Lung (tissue), 12 donors: ENCODE results near the gene INAFM2. TPM values are rescaled to one million over a fixed set of nuclear protein-coding genes. Genes with fewer than 3 reads are reported as not detected.

ENCODE experiments used
- ATAC-seq: fragments of 200-7000 bp; cut with Tn5 transposase; one replicate; pipeline ENCODE4 v1.9.1; 2020; ENCODE audit warnings: moderate number of reproducible peaks; ENCODE audit not compliant: insufficient read depth, low FRiP score
- DNase-seq, 3 donors: peaks; one replicate each; pipeline ENCODE4 v3.0.0-alpha.2; 2013 to 2017
- H3K27ac ChIP-seq, 2 donors: one replicate each; pipeline ENCODE4 v1.5.1; 2013; ENCODE audit warnings: mild to moderate bottlenecking in 2 of 2, moderate library complexity in 2 of 2, control low read depth in 1 of 2, inconsistent platforms in 1 of 2, low read depth in 1 of 2, low read length in 1 of 2
- H3K27me3 ChIP-seq, 3 donors: one replicate each; pipeline ENCODE4 v1.5.1; 2013; ENCODE audit warnings: low read length in 2 of 3; ENCODE audit not compliant: control insufficient read depth in 3 of 3, insufficient read depth in 3 of 3
- H3K36me3 ChIP-seq, 4 donors: one replicate each; pipeline ENCODE4 v1.5.1; 2013; ENCODE audit warnings: low read length in 4 of 4, mild to moderate bottlenecking in 1 of 4, moderate library complexity in 1 of 4; ENCODE audit not compliant: control insufficient read depth in 4 of 4, insufficient read depth in 4 of 4
- H3K4me1 ChIP-seq, 5 donors: one replicate each; pipeline ENCODE4 v1.5.1; 2013; ENCODE audit warnings: low read length in 5 of 5, mild to moderate bottlenecking in 2 of 5, moderate library complexity in 1 of 5; ENCODE audit not compliant: control insufficient read depth in 5 of 5, insufficient read depth in 5 of 5
- H3K4me3 ChIP-seq: one replicate; pipeline ENCODE4 v1.5.1; 2013; ENCODE audit warnings: mild to moderate bottlenecking, control low read depth, moderate library complexity
- H3K9ac ChIP-seq, 2 donors: one replicate each; pipeline ENCODE4 v1.5.1; 2013; ENCODE audit warnings: low read length in 2 of 2, control low read depth in 1 of 2; ENCODE audit not compliant: insufficient read depth in 1 of 2
- H3K9me3 ChIP-seq, 4 donors: one replicate each; pipeline ENCODE4 v1.5.1; 2013; ENCODE audit warnings: low read length in 3 of 4, mild to moderate bottlenecking in 1 of 4, moderate library complexity in 1 of 4; ENCODE audit not compliant: control insufficient read depth in 4 of 4, insufficient read depth in 3 of 4
- WGBS, 2 donors: extraction: QIAGEN DNeasy Blood & Tissue Kit; methylation state at CpG; one replicate each; pipeline ENCODE4 v1.1.7; 2013; 5-methylcytosine and 5-hydroxymethylcytosine counted together
- polyA plus RNA-seq, 2 donors: library from polyadenylated mRNA; stranded (reverse); fragments of 200-250 nt; gene quantifications; one replicate each; pipeline ENCODE4 v1.2.1, GENCODE V29; 2013
- total RNA-seq, 2 donors: library from RNA; depleted of rRNA in 1 of 2; stranded (reverse); fragments of >200 nt in 1 of 2; gene quantifications; one replicate each; pipeline ENCODE4 v1.2.1, GENCODE V29; 2014 to 2021
- TF ChIP-seq, protein P1 (sequence below): IDR thresholded peaks from 2 replicates; pipeline ENCODE4 v1.5.1; 2012; ENCODE audit warnings: mild to moderate bottlenecking; ENCODE audit errors: control extremely low read depth, extremely low read depth
- donor health status: control.
- donor health status: control.
- donor health status: Bipolar disorder and iron deficiency.
- donor health status: healthy.
- donor health status: DM: yes; HTN: yes; CAD: no.

The INAFM2 gene
- total and polyA plus RNA-seq, 4 donors, result 12.8 to 31.1 (median 19.0) TPM

DNA sequence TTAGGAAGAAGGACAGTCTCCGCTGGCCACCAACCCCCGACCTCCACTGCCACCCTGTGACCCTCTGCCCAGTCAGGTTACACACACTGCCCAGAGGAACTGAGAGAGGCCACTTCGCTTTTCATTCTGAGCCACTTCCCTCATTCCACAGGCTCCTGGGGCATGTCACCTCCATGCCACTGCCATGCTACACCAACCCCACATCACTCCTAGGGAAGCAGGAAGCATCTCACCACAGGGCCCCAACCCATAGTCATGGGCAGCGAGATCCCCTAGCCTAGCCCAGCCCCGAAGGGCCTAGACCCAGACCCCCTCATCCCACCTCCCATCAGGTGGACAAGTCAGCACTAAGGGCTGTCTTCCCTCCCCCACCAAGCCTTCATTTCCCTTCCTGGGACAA lies 17.1 kb upstream of the INAFM2 start:
- DNase-seq, result no peak
- 49 to 64% methylated on average over 5 of the region's 5 CpGs for WGBS, 2 donors
- no peak overlapping the region for H3K9ac ChIP-seq
- peaks cover 0 to 19% (median 0%) of the 10 kb centered on the region in 5 donors for H3K4me1 ChIP-seq
- no peaks in the 10 kb centered on the region for H3K9me3 ChIP-seq
- H3K36me3 ChIP-seq, result peaks cover 0 to 3% (median 0%) of the 10 kb centered on the region in 4 donors
- peaks cover 0 to 3% (median 0%) of the 10 kb centered on the region in 3 donors for H3K27me3 ChIP-seq
- no peak overlapping the region for H3K4me3 ChIP-seq
- TF ChIP-seq, protein P1, sequence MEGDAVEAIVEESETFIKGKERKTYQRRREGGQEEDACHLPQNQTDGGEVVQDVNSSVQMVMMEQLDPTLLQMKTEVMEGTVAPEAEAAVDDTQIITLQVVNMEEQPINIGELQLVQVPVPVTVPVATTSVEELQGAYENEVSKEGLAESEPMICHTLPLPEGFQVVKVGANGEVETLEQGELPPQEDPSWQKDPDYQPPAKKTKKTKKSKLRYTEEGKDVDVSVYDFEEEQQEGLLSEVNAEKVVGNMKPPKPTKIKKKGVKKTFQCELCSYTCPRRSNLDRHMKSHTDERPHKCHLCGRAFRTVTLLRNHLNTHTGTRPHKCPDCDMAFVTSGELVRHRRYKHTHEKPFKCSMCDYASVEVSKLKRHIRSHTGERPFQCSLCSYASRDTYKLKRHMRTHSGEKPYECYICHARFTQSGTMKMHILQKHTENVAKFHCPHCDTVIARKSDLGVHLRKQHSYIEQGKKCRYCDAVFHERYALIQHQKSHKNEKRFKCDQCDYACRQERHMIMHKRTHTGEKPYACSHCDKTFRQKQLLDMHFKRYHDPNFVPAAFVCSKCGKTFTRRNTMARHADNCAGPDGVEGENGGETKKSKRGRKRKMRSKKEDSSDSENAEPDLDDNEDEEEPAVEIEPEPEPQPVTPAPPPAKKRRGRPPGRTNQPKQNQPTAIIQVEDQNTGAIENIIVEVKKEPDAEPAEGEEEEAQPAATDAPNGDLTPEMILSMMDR, result no peak
- peak; percentile 8 for ATAC-seq
- H3K27ac ChIP-seq, result no peak overlapping the region

DNA sequence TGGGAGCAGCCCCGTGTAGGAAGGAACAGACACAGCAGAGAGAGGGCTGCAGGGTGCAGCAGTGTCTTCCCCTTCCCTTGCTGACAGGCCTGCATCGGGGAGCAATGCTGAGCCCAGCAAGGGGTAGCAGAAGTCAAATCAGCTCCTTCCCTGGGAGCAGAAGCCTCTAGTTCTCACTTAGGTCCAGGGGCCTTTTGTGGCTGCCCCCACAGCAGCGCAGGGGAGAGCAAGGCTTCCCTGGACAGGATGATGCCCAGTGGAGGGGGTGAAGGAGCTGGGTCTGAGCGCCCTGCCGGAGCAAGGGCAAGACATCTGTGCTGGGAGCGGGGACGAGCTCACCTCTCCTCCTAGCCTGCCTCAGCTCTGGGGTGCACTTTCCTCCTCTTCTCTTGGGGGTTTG lies 16.6 kb upstream of the INAFM2 start:
- Histone ChIP-seq H3K27ac (no peak overlapping the region), H3K9ac (no peak overlapping the region), H3K27me3 (peaks cover 0 to 3% (median 0%) of the 10 kb centered on the region in 3 donors), H3K4me3 (peak overlapping the region; percentile 16), H3K4me1 (peaks cover 0 to 13% (median 0%) of the 10 kb centered on the region in 5 donors), H3K9me3 (no peaks in the 10 kb centered on the region), H3K36me3 (peaks cover 0 to 3% (median 0%) of the 10 kb centered on the region in 4 donors)
- WGBS, 2 donors, result 30 to 64% methylated on average over 7 of the region's 7 CpGs
- TF ChIP-seq, protein P1, result no peak
- DNase-seq, result no peak
- no peak for ATAC-seq

DNA sequence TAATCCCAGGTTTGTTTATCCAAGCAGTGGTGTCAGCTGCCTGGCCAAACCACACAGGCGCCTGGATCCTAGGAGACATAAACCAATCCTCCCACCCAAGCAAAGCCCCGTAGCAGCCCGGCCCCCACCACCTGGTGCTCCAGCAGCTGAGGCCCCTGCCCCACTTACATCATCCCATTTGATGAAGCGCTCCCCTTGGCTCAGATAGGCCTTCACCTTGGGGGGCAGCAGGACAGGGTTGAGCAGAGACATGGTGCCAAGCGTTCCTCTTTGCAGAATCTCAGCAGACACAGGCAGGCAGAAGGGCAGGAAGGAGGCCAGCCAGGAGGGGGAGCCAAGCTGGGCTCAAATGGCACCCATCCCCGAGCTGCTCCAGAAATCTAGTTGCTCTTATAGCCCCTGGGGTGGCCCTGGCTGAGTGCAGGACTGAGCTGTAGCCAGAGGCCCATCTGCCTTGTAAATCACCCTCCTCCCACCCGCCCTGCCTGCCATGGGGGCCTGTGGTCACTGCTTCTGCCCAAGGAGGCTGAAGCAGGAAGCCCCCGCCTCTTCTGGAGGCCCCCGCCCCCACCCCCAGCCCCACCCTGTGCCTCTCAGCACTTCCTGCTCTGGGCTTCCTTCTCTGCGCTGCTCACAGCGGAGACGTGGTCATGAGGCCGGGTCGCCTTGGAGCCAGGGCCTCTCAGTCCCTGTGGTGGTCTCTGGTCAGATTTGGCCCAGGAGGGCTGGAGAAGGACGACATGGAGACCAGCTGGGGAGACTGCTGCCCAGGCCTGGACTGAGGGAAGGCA lies 15.9 kb upstream of the INAFM2 start, which contains the start of gene PLCB2:
TSS of gene PLCB2 (minus strand) at position 515 of the 791 bp plus-strand sequence. CDS start at position 252, 263 bp downstream.
- no peaks in the 10 kb centered on the region for H3K9me3 ChIP-seq
- peak within 1 kb of the TSS; percentile 16 for H3K4me3 ChIP-seq
- TF ChIP-seq, protein P1, result no peak
- peak; percentile 25 to 43 (median 41) for DNase-seq
- peaks cover 0 to 3% (median 0%) of the 10 kb centered on the region in 4 donors for H3K36me3 ChIP-seq
- H3K27me3 ChIP-seq, result peaks cover 0 to 3% (median 0%) of the 10 kb centered on the region in 3 donors
- peaks cover 0 to 8% (median 0%) of the 10 kb centered on the region in 5 donors for H3K4me1 ChIP-seq
- 14 to 51% methylated on average over 12 to 15 of the region's 15 CpGs for WGBS, 2 donors
- peak within 1 kb of the TSS in 1 of 2 donors; percentile 75 for H3K27ac ChIP-seq
- ATAC-seq, result peak; percentile 58
- no peak within 1 kb of the TSS for H3K9ac ChIP-seq
